Thymus (tissue), 11 donors: ENCODE measurements around the gene SNTG2. TPM values are rescaled to one million over a fixed set of nuclear protein-coding genes. Genes with fewer than 3 reads are reported as not detected.
"Not testable (repeated sequence)": the region's sequence is repeated elsewhere in the genome, so short reads cannot be mapped to it uniquely, and the experiment has no call there.

Experiments used
- DNase-seq, 9 donors: peaks; one replicate each; pipeline ENCODE4 v3.0.0-alpha.2; 2013; ENCODE audit warnings: low spot score in 9 of 9, low read depth in 6 of 9, missing footprints in 1 of 9
- H3K27ac ChIP-seq, 2 donors: one replicate each; pipeline ENCODE4 v1.5.1; 2013; ENCODE audit warnings: control low read depth in 1 of 2, low read depth in 1 of 2, low read length in 1 of 2, mild to moderate bottlenecking in 1 of 2, moderate library complexity in 1 of 2
- H3K27me3 ChIP-seq, 2 donors: one replicate each; pipeline ENCODE4 v1.5.1; 2013; ENCODE audit warnings: low read length in 1 of 2; ENCODE audit not compliant: control insufficient read depth in 2 of 2, insufficient read depth in 1 of 2
- H3K36me3 ChIP-seq, 2 donors: one replicate each; pipeline ENCODE4 v1.5.1; 2013; ENCODE audit warnings: low read length in 1 of 2, mild to moderate bottlenecking in 1 of 2, moderate library complexity in 1 of 2; ENCODE audit not compliant: control insufficient read depth in 2 of 2, insufficient read depth in 2 of 2
- H3K4me1 ChIP-seq, 2 donors: one replicate each; pipeline ENCODE4 v1.5.1; 2013; ENCODE audit warnings: low read length in 2 of 2; ENCODE audit not compliant: control insufficient read depth in 2 of 2, insufficient read depth in 2 of 2
- H3K4me3 ChIP-seq, 2 donors: one replicate each; pipeline ENCODE4 v1.5.1; 2013; ENCODE audit warnings: low read length in 2 of 2, control low read depth in 1 of 2, mild to moderate bottlenecking in 1 of 2
- H3K9me3 ChIP-seq, 2 donors: one replicate each; pipeline ENCODE4 v1.5.1; 2013; ENCODE audit warnings: low read length in 1 of 2, mild to moderate bottlenecking in 1 of 2; ENCODE audit not compliant: control insufficient read depth in 2 of 2, insufficient read depth in 1 of 2
- WGBS: extraction: QIAGEN DNeasy Blood & Tissue Kit; methylation state at CpG from one replicate; pipeline ENCODE4 v1.1.7; 2013; 5-methylcytosine and 5-hydroxymethylcytosine counted together
- polyA plus RNA-seq: library from polyadenylated mRNA; stranded (reverse); fragments of 200-250 nt; gene quantifications from one replicate; pipeline ENCODE4 v1.2.3, GENCODE V29; 2013
- total RNA-seq: library from RNA; stranded (reverse); fragments of 120-200 nt; gene quantifications from one replicate; pipeline ENCODE4 v1.2.4, GENCODE V29; 2013
- donor health status: healthy.

Gene SNTG2
- total and polyA plus RNA-seq, 2 donors, result 0.33 to 1.2 TPM

GRCh38 chr2:1406434-1406833 lies 455.8 kb downstream of the SNTG2 start:
- no peaks in the 10 kb centered on the region for H3K4me1 ChIP-seq
- DNase-seq, result no peak
- no peak overlapping the region for H3K4me3 ChIP-seq
- WGBS, result 96% methylated on average over 2 of the region's 2 CpGs
- no peak overlapping the region for H3K27ac ChIP-seq
- H3K36me3 ChIP-seq, result no peaks in the 10 kb centered on the region
- H3K27me3 ChIP-seq, result peaks cover 0 to 2% of the 10 kb centered on the region in 2 donors
- peaks cover 0 to 4% of the 10 kb centered on the region in 2 donors for H3K9me3 ChIP-seq

- no peaks in the 10 kb centered on the region for H3K4me1 ChIP-seq
Measured at GRCh38 chr2:1407950-1408675, 457.5 kb downstream of the SNTG2 start.

GRCh38 chr2:1413156-1413710 lies 462.6 kb downstream of the SNTG2 start, which contains the start of gene TPO:
Gene TPO, plus strand, starts transcription at chr2:1413463. Its CDS starts 946 bp downstream, at chr2:1414409.
- H3K4me3 ChIP-seq, result no peak within 1 kb of the TSS
- no peak within 1 kb of the TSS for H3K27ac ChIP-seq
- no peaks in the 10 kb centered on the region for H3K9me3 ChIP-seq
- 89% methylated on average over 15 of the region's 15 CpGs for WGBS
- no peaks in the 10 kb centered on the region for H3K36me3 ChIP-seq
- DNase-seq, result no peak
- H3K4me1 ChIP-seq, result no peaks in the 10 kb centered on the region
- H3K27me3 ChIP-seq, result peaks cover 0 to 2% of the 10 kb centered on the region in 2 donors

More at GRCh38 chr2:1407950-1408675, 457.5 kb downstream of the SNTG2 start:
- Histone ChIP-seq H3K27ac (no peak overlapping the region), H3K36me3 (no peaks in the 10 kb centered on the region), H3K4me3 (no peak overlapping the region), H3K9me3 (no peaks in the 10 kb centered on the region), H3K27me3 (peaks cover 0 to 2% of the 10 kb centered on the region in 2 donors)
- WGBS, result 77% methylated on average over 16 of the region's 16 CpGs
- no peak for DNase-seq

GRCh38 chr2:1414121-1414520 lies 463.5 kb downstream of the SNTG2 start:
- no peak for DNase-seq
- H3K27me3 ChIP-seq, result no peaks in the 10 kb centered on the region
- no peak overlapping the region for H3K27ac ChIP-seq
- H3K4me1 ChIP-seq, result no peaks in the 10 kb centered on the region
- H3K9me3 ChIP-seq, result no peaks in the 10 kb centered on the region
- H3K36me3 ChIP-seq, result no peaks in the 10 kb centered on the region
- H3K4me3 ChIP-seq, result no peak overlapping the region
- WGBS, result 87% methylated on average over 13 of the region's 13 CpGs

GRCh38 chr2:1414901-1415300 lies 464.3 kb downstream of the SNTG2 start:
- H3K9me3 ChIP-seq, H3K4me3 ChIP-seq, DNase-seq, H3K4me1 ChIP-seq, H3K27me3 ChIP-seq, H3K27ac ChIP-seq, H3K36me3 ChIP-seq: not testable (repeated sequence)
- WGBS, result 92% methylated on average over 11 of the region's 11 CpGs

- Histone ChIP-seq H3K9me3 (no peaks in the 10 kb centered on the region), H3K4me1 (no peaks in the 10 kb centered on the region), H3K27ac (no peak overlapping the region), H3K4me3 (no peak overlapping the region), H3K27me3 (no peaks in the 10 kb centered on the region), H3K36me3 (no peaks in the 10 kb centered on the region)
- 86% methylated on average over 6 of the region's 6 CpGs for WGBS
- no peak for DNase-seq
Measured at GRCh38 chr2:1415501-1415900, 464.9 kb downstream of the SNTG2 start.
